ENCODE measurements around the gene TANGO6. TPM values are rescaled to one million over a fixed set of nuclear protein-coding genes. Genes with fewer than 3 reads are reported as not detected.
A peak's percentile ranks its signal among the peaks of the same experiment; 100 is the strongest.

The TANGO6 gene
- total RNA-seq, 1 donor: 22.4 TPM

GRCh38 chr16:69031877-69032301 lies 188.6 kb downstream of the TANGO6 start:
- DNase-seq (ENCODE audit: low read depth): no peak
- no peak for TF ChIP-seq CTCF (IDR thresholded peaks at IDR 0.05; ENCODE audit: insufficient read depth, low read length)
- H3K4me3 ChIP-seq (ENCODE audit: low read depth, low read length): no peak overlapping the region

DNA sequence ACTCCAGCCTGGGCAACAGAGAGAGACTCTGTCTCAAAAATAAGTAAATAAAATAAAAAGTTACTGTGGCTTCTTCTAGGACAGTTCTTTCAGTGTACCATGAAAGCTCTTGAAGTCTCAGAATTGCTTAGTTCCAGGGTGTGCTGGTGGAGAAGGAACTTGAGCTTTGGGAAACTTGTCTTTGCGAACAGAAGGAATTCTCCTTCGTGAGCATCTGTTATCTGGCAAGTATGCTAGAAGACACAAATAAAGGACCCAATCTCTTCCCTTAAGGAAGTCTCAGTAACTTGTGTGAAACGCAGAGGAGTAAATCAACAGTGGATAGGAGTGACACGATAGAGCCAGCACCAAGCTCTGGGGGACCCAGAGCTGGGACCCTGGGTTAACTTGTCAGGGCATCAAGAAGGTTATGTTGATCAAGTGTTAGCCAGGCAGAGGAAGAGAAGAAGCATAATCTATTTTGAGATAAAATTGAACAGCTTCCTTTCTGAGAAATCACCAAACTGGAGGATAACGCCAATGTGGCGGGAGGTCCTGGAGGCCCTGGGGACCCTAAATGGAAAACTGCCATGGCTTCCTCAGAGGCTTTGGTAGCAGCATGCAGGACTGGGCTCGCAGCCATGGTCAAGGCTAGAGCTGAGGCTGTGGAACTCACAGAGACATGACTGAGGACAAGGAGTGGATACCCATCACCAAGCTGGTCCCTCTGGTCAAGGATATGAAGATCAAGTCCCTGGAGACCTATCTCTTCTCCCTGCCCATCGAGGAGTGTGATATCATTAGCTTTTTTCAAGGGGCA lies 190.0 kb downstream of the TANGO6 start:
- TF ChIP-seq CTCF (IDR thresholded peaks at IDR 0.05; ENCODE audit: insufficient read depth, low read length): no peak
- DNase-seq (ENCODE audit: low read depth): no peak
- no peak overlapping the region for H3K4me3 ChIP-seq (ENCODE audit: low read depth, low read length)

DNA sequence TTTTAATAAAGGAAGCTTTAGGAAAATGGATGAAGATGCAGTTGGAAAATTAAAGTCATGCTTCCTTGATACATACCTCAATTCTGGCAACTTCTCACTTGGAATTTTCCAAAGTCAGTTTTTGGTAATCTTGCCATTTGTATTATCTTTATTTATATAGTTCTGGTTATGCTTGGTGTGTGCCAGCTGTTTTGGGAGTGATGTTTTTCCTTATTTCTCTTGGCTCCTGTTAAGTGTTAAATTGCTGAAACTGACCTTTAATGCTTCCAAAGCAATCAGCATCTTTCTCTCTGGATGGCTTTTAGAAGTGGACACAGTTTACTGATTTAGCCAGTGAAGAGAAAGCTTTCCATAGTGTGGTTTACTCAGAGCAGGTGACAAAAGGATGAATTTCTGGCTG lies 192.0 kb downstream of the TANGO6 start:
- DNase-seq (ENCODE audit: low read depth): peak; percentile 65
- TF ChIP-seq CTCF (IDR thresholded peaks at IDR 0.05; ENCODE audit: insufficient read depth, low read length): no peak
- H3K4me3 ChIP-seq (ENCODE audit: low read depth, low read length): no peak overlapping the region

GRCh38 chr16:69036399-69037091 lies 193.2 kb downstream of the TANGO6 start:
- DNase-seq (ENCODE audit: low read depth): no peak
- TF ChIP-seq CTCF (IDR thresholded peaks at IDR 0.05; ENCODE audit: insufficient read depth, low read length): no peak
- H3K4me3 ChIP-seq (ENCODE audit: low read depth, low read length): no peak overlapping the region

DNA sequence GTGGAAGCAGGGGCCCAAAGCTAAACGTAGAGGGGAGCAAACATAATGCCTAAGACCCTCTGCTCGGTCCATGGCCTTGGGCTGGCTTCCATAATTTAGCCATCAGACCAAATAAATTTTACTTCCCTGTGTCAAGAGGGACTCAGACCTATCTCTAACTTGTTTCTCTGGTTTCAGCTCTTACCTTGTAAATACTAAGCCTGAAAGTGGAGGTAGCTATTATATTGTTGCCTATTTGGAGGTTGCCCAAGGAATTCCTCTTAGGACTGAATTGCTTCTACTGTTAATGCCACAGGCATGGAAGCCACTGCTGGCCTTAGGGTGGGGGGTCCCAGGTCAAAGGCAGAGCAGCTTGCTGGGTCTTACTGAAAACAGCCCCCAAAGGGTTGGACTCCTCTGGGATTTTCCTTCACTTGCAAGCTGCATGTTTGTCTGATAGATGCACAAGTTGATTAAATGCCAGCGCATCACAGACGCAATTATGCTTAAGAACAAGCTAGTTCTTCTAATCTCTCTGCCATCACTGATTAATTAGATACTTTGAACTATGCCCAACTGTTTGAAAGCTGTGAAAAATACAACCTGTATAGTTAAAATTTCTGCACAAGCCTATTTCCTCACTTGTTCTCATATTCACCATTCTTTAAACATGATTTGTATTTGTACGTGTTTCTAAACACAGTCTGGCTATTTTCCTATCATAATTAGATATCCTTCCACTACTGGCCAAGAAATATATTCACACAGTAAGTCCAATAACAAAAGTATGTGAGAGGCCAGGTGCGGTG lies 194.2 kb downstream of the TANGO6 start:
- no peak overlapping the region for H3K4me3 ChIP-seq (ENCODE audit: low read depth, low read length)
- DNase-seq (ENCODE audit: low read depth): no peak
- TF ChIP-seq CTCF (IDR thresholded peaks at IDR 0.05; ENCODE audit: insufficient read depth, low read length): no peak

DNA sequence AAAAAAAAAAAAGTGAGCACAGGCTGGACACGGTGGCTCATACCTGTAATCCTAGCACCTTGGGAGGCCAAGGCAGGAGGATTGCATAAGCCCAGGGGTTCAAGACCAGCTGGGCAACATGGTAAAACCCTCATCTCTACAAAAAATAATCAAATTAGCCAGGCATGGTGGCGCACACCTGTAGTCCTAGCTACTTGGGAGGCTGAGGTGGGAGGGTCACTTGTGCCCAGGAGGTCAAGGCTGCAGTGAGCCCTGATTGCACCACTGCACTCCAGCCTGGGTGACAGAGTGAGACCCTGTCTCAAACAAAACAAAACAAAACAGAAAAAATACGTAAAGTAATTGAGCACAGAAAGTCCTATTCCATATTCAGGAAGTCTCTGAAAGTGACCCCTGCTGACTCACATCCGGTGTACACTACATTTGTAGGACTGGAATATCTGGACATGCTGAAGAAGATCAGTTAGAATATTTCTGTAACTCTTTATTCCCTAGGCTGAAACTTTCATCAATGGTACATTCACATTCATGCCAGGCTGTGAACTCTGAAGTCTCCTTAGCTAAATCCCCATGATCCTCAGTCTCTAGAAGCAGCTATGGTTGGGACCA lies 196.1 kb downstream of the TANGO6 start:
- TF ChIP-seq CTCF (IDR thresholded peaks at IDR 0.05; ENCODE audit: insufficient read depth, low read length): no peak
- no peak for DNase-seq (ENCODE audit: low read depth)
- H3K4me3 ChIP-seq (ENCODE audit: low read depth, low read length): no peak overlapping the region
